22Rv1 (cell line): ENCODE data around the gene ZNF618.

ENCODE experiments used
- H3K27ac ChIP-seq: fragments of 450-650 bp; 2 replicates; pipeline ENCODE4 v1.5.1; 2017
- ZFX ChIP-seq: fragments of 450-650 bp; IDR thresholded peaks from 2 replicates; pipeline ENCODE4 v1.6.1; 2017; ENCODE audit warnings: antibody characterized with exemption, borderline replicate concordance
- TF ChIP-seq, protein P1 (sequence below): fragments of 450-650 bp; IDR thresholded peaks from 2 replicates; pipeline ENCODE4 v1.5.1; 2017; ENCODE audit warnings: mild to moderate bottlenecking

The ZNF618 gene

DNA sequence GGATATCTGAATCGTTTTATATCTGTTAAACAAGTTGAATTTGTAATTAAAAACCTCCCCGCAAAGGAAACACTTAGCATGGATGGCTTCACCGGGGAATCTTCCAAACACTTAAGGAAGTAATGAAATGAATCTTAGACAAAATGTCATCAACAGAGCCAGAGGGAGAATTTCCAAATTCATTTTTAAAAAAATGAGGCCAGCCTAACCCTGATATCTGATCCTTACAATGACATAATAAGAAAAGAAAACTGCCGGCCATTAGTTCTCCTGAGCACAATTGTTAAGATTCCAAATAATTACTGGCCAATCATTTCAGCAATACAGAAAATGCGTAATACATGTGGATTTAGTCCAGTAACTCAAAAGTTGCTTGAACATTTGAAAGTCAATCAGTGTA lies 229.1 kb downstream of the ZNF618 start:
- no peak for TF ChIP-seq ZFX
- TF ChIP-seq, protein P1, sequence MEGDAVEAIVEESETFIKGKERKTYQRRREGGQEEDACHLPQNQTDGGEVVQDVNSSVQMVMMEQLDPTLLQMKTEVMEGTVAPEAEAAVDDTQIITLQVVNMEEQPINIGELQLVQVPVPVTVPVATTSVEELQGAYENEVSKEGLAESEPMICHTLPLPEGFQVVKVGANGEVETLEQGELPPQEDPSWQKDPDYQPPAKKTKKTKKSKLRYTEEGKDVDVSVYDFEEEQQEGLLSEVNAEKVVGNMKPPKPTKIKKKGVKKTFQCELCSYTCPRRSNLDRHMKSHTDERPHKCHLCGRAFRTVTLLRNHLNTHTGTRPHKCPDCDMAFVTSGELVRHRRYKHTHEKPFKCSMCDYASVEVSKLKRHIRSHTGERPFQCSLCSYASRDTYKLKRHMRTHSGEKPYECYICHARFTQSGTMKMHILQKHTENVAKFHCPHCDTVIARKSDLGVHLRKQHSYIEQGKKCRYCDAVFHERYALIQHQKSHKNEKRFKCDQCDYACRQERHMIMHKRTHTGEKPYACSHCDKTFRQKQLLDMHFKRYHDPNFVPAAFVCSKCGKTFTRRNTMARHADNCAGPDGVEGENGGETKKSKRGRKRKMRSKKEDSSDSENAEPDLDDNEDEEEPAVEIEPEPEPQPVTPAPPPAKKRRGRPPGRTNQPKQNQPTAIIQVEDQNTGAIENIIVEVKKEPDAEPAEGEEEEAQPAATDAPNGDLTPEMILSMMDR = no peak

More for the DNA sequence above, 229.1 kb downstream of the ZNF618 start:
- no peak overlapping the region for H3K27ac ChIP-seq
